HepG2 (cell line): ENCODE measurements around the gene PPP1R9A. TPM values are rescaled to one million over a fixed set of nuclear protein-coding genes. Genes with fewer than 3 reads are reported as not detected.

Experiments
- AKNA ChIP-seq: sonication (generic); formaldehyde crosslinking; IDR thresholded peaks from 2 replicates; pipeline ENCODE4 v1.4.0; 2020; ENCODE audit warnings: missing genetic modification reagents, borderline replicate concordance
- ATAD3A ChIP-seq: sonication (generic); formaldehyde crosslinking; IDR thresholded peaks from 2 replicates; pipeline ENCODE4 v1.4.0; 2020; ENCODE audit warnings: missing genetic modification reagents
- BRD4 ChIP-seq: sonication (generic); formaldehyde crosslinking; IDR thresholded peaks from 2 replicates; pipeline ENCODE4 v1.4.0; 2020; ENCODE audit warnings: missing genetic modification reagents
- CTCF ChIP-seq: sonication (generic); formaldehyde crosslinking; IDR thresholded peaks from 2 replicates; pipeline ENCODE4 v1.5.0; 2020; ENCODE audit warnings: mild to moderate bottlenecking, missing genetic modification reagents, moderate library complexity
- ESRRA ChIP-seq: sonication (generic); formaldehyde crosslinking; IDR thresholded peaks from 2 replicates; pipeline ENCODE4 v1.5.1; 2020; ENCODE audit warnings: mild to moderate bottlenecking, low read depth, missing genetic modification reagents
- FOXO4 ChIP-seq: sonication (generic); formaldehyde crosslinking; conservative IDR thresholded peaks from 2 replicates; pipeline ENCODE4 v1.8.1; 2023; ENCODE audit warnings: missing genetic modification reagents
- GFI1 ChIP-seq: sonication (generic); formaldehyde crosslinking; IDR thresholded peaks from 2 replicates; pipeline ENCODE4 v1.5.0; 2020; ENCODE audit warnings: missing genetic modification reagents, mild to moderate bottlenecking, borderline replicate concordance
- HES4 ChIP-seq: sonication (generic); formaldehyde crosslinking; IDR thresholded peaks from 2 replicates; pipeline ENCODE4 v1.9.0; 2021; ENCODE audit warnings: mild to moderate bottlenecking, missing genetic modification reagents, borderline replicate concordance
- HNRNPK ChIP-seq: fragments of 200-400 bp; formaldehyde crosslinking; IDR thresholded peaks from 2 replicates; pipeline ENCODE4 v1.6.1; 2018; ENCODE audit warnings: low read length, low read depth, moderate library complexity, mild to moderate bottlenecking; ENCODE audit not compliant: poor library complexity, severe bottlenecking
- RFX3 ChIP-seq: IDR thresholded peaks from 2 replicates; pipeline ENCODE4 v1.6.1; 2016; ENCODE audit warnings: missing biosample characterization, missing genetic modification reagents
- ZMAT3 ChIP-seq: sonication (generic); formaldehyde crosslinking; conservative IDR thresholded peaks from 2 replicates; pipeline ENCODE4 v1.7.0; 2021; ENCODE audit warnings: missing genetic modification reagents
- ZNF337 ChIP-seq: sonication (generic); formaldehyde crosslinking; IDR thresholded peaks from 2 replicates; pipeline ENCODE4 v1.5.1; 2020; ENCODE audit warnings: missing genetic modification reagents, low read depth, mild to moderate bottlenecking, borderline replicate concordance
- ZNF639 ChIP-seq: conservative IDR thresholded peaks from 2 replicates; pipeline ENCODE4 v1.6.1; 2018; ENCODE audit warnings: missing genetic modification reagents
- ZNF674 ChIP-seq: sonication (generic); formaldehyde crosslinking; IDR thresholded peaks from 2 replicates; pipeline ENCODE4 v1.5.0; 2020; ENCODE audit warnings: low read depth, mild to moderate bottlenecking, missing genetic modification reagents
- ZNF777 ChIP-seq: sonication (generic); formaldehyde crosslinking; IDR thresholded peaks from 2 replicates; pipeline ENCODE4 v1.4.0; 2020; ENCODE audit warnings: missing genetic modification reagents
- polyA plus RNA-seq, 8 experiments: library from polyadenylated mRNA; depleted of rRNA in 3 of 8; stranded (reverse) in 7 of 8; unstranded in 1 of 8; fragments of >200 nt; fragmentation: Illumina TruSeq in 4 of 8; extraction: Trizol in 4 of 8; gene quantifications; 2 replicates each; pipeline versions ENCODE4 v1.2.1 to v1.2.3, GENCODE V29; 2011 to 2016; ENCODE audit warnings: low read depth in 4 of 8, missing spikeins in 1 of 8, mixed read lengths in 1 of 8; ENCODE audit not compliant: insufficient read depth in 1 of 8
- total RNA-seq, 5 experiments: library from RNA; depleted of rRNA; stranded (reverse); fragments of >200 nt; fragmentation: Illumina TruSeq; extraction: Trizol; gene quantifications; 2 replicates each; pipeline ENCODE4 v1.2.3, GENCODE V29; 2016; ENCODE audit warnings: low read depth in 1 of 5

The PPP1R9A gene
- total and polyA plus RNA-seq, 2 of the 13 experiments (the other 11 are each of a cell fraction or from before 2014, with no cell fraction given) = 11.4 to 31.9 TPM

GRCh38 chr7:94907026-94907810 lies at the start of gene PPP1R9A (continued):
- TF ChIP-seq ZNF639 (CRISPR knock-in tag) = no peak
- no peak; the same call in 1 of the 2 replicates for TF ChIP-seq GFI1 (CRISPR knock-in tag)
- TF ChIP-seq ZMAT3 (CRISPR knock-in tag) = no peak
- TF ChIP-seq ATAD3A (CRISPR knock-in tag) = no peak
- no peak for TF ChIP-seq RFX3 (CRISPR knock-in tag)
- TF ChIP-seq ZNF674 = no peak
- no peak for TF ChIP-seq ZNF337 (CRISPR knock-in tag)
- TF ChIP-seq AKNA (CRISPR knock-in tag) = no peak
- peak; percentile 50; the same call in 1 of the 2 replicates for TF ChIP-seq HES4 (CRISPR knock-in tag)
- peak; percentile 96 for TF ChIP-seq BRD4 (CRISPR knock-in tag)
- TF ChIP-seq CTCF = peak; percentile 70
- TF ChIP-seq FOXO4 (CRISPR knock-in tag) = 0 out of 2 replicates have a peak, but pooled peaks have one; percentile 61
- no peak for TF ChIP-seq HNRNPK
- TF ChIP-seq ESRRA = no peak; the same call in 1 of the 2 replicates
- TF ChIP-seq ZNF777 (CRISPR knock-in tag) = peak; percentile 58; the same call in 1 of the 2 replicates
